SK-N-SH treated with all-trans-retinoic acid at 6 μM for 48 hours (cell line): ENCODE measurements around the gene HSPA12A.

Experiments used
- ESRRG ChIP-seq: fragments of 250-450 bp; sonication (Bioruptor Pico); IDR thresholded peaks from 2 replicates; pipeline ENCODE4 v1.6.1; 2021; ENCODE audit warnings: mild to moderate bottlenecking
- TF ChIP-seq, protein P1 (sequence below): fragments of 250-450 bp; sonication (Bioruptor Pico); IDR thresholded peaks from 2 replicates; pipeline ENCODE4 v1.8.0; 2020; ENCODE audit warnings: mild to moderate bottlenecking, moderate library complexity, borderline replicate concordance

DNA sequence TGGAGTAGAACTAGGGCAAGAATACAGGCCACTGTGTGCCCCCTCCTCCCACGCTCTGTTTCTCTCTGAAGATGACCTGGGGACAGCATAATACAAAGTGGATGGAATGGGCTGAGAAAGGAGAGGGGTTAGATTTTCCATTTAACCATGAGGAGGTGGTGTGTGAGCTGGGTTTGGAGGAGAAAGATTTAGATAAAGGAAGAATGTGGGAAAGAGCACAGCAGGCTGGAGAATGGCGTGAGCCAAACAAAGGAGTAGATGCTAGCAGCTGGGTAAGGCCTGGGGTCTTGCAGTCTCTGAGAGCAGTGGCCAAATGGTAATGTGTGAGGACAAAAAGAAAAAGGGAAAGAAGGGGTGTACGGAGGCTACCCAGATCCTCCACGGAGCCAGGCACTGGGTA is 113.0 kb downstream of the HSPA12A start:
- TF ChIP-seq, protein P1, sequence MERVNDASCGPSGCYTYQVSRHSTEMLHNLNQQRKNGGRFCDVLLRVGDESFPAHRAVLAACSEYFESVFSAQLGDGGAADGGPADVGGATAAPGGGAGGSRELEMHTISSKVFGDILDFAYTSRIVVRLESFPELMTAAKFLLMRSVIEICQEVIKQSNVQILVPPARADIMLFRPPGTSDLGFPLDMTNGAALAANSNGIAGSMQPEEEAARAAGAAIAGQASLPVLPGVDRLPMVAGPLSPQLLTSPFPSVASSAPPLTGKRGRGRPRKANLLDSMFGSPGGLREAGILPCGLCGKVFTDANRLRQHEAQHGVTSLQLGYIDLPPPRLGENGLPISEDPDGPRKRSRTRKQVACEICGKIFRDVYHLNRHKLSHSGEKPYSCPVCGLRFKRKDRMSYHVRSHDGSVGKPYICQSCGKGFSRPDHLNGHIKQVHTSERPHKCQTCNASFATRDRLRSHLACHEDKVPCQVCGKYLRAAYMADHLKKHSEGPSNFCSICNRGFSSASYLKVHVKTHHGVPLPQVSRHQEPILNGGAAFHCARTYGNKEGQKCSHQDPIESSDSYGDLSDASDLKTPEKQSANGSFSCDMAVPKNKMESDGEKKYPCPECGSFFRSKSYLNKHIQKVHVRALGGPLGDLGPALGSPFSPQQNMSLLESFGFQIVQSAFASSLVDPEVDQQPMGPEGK = no peak
- no peak for TF ChIP-seq ESRRG (CRISPR knock-in tag)
